ES-I3 (cell line): ENCODE data around the gene TAF11L6.
"Not testable (repeated sequence)": the region's sequence is repeated elsewhere in the genome, so short reads cannot be mapped to it uniquely, and the experiment has no call there.

Experiments
- H3K36me3 ChIP-seq: 2 replicates; pipeline ENCODE4 v1.6.1; 2013; ENCODE audit warnings: mild to moderate bottlenecking, low read length, control low read depth, moderate library complexity; ENCODE audit not compliant: insufficient read depth
- H3K4me1 ChIP-seq: 2 replicates; pipeline ENCODE4 v1.6.1; 2013; ENCODE audit warnings: mild to moderate bottlenecking, control low read depth, low read length; ENCODE audit not compliant: insufficient read depth
- H3K9ac ChIP-seq: 2 replicates; pipeline ENCODE4 v1.6.1; 2013; ENCODE audit warnings: low read depth, mild to moderate bottlenecking, low read length, moderate library complexity
- H3K9me3 ChIP-seq: 2 replicates; pipeline ENCODE4 v1.6.1; 2013; ENCODE audit warnings: mild to moderate bottlenecking, low read length, moderate library complexity; ENCODE audit not compliant: control insufficient read depth, insufficient read depth

Gene TAF11L6

DNA sequence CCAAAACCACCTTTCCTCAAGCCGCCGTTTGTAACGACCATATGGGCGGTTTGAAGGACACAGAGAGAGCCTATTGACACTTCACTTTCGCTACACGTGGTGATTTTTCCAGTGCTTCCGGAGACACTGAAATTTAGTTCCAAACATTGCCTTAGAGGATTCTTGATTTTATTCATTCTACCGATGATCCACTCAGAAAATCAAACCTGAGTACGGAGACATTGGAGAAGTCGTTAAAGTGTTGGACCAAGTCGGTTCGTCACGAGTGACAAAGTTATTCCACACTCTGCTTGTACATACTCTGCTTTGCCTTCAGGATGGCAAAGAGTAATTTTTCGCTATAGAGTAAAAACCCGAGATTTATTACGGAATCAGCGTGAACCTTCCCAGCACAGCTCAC is 2.0 kb upstream of the TAF11L6 start:
- not testable (repeated sequence) for H3K36me3 ChIP-seq, H3K4me1 ChIP-seq, H3K9ac ChIP-seq, H3K9me3 ChIP-seq
